Neural progenitor cell (in vitro differentiated cells): ENCODE data around the gene CRHR2. TPM values are rescaled to one million over a fixed set of nuclear protein-coding genes. Genes with fewer than 3 reads are reported as not detected.

Experiments
- DNase-seq: peaks from one replicate; pipeline ENCODE4 v3.0.0-alpha.2; 2016; ENCODE audit warnings: low spot score
- H2AFZ ChIP-seq: fragments of 200-600 bp; sonication (generic); replicated peaks from 2 replicates; pipeline ENCODE4 v1.6.1; 2016; ENCODE audit warnings: antibody characterized with exemption
- H3F3A ChIP-seq: fragments of 200-600 bp; sonication (generic); 2 replicates; pipeline ENCODE4 v1.6.1; 2016; ENCODE audit warnings: antibody characterized with exemption, low read depth
- H3K27ac ChIP-seq: fragments of 200-600 bp; sonication (generic); 2 replicates; pipeline ENCODE4 v1.5.1; 2016; ENCODE audit warnings: mild to moderate bottlenecking
- H3K27me3 ChIP-seq: fragments of 200-600 bp; sonication (generic); 2 replicates; pipeline ENCODE4 v1.6.1; 2016; ENCODE audit warnings: mild to moderate bottlenecking, moderate library complexity
- H3K36me3 ChIP-seq: fragments of 200-600 bp; sonication (generic); 2 replicates; pipeline ENCODE4 v1.5.1; 2016
- H3K4me1 ChIP-seq: fragments of 200-600 bp; sonication (generic); 2 replicates; pipeline ENCODE4 v1.6.1; 2016; ENCODE audit warnings: mixed run types
- H3K4me2 ChIP-seq: fragments of 200-600 bp; sonication (generic); 2 replicates; pipeline ENCODE4 v1.6.1; 2016
- H3K4me3 ChIP-seq: fragments of 200-600 bp; sonication (generic); 2 replicates; pipeline ENCODE4 v1.5.1; 2016
- H3K79me2 ChIP-seq: fragments of 200-600 bp; sonication (generic); 2 replicates; pipeline ENCODE4 v1.6.1; 2016; ENCODE audit warnings: low read depth
- H3K9ac ChIP-seq: fragments of 200-600 bp; sonication (generic); 2 replicates; pipeline ENCODE4 v1.6.1; 2016
- H3K9me3 ChIP-seq: fragments of 200-600 bp; sonication (generic); 2 replicates; pipeline ENCODE4 v1.5.1; 2016; ENCODE audit warnings: low read depth
- H4K20me1 ChIP-seq: fragments of 200-600 bp; sonication (generic); 2 replicates; pipeline ENCODE4 v1.6.1; 2016; ENCODE audit warnings: low read depth
- H3K27ac Mint-ChIP-seq: 3 replicates; pipeline ENCODE4 v1.8.0; 2021; ENCODE audit warnings: mixed read lengths
- H3K27me3 Mint-ChIP-seq: 2 replicates; pipeline ENCODE4 v1.8.0; 2022; ENCODE audit warnings: low read depth, mild to moderate bottlenecking, inconsistent platforms, moderate library complexity, mixed read lengths; ENCODE audit not compliant: insufficient read depth
- H3K36me3 Mint-ChIP-seq: 3 replicates; pipeline ENCODE4 v1.8.0; 2021; ENCODE audit warnings: mixed read lengths
- H3K4me1 Mint-ChIP-seq: 3 replicates; pipeline ENCODE4 v1.8.0; 2021; ENCODE audit warnings: mixed read lengths
- H3K4me3 Mint-ChIP-seq: 3 replicates; pipeline ENCODE4 v1.8.0; 2021; ENCODE audit warnings: mild to moderate bottlenecking, moderate library complexity, mixed read lengths
- H3K9me3 Mint-ChIP-seq: 3 replicates; pipeline ENCODE4 v1.8.0; 2020; ENCODE audit warnings: mixed read lengths
- CTCF ChIP-seq: fragments of 200-600 bp; sonication (generic); IDR thresholded peaks from 2 replicates; pipeline ENCODE4 v1.5.1; 2017; ENCODE audit warnings: antibody characterized with exemption, mild to moderate bottlenecking
- EZH2 ChIP-seq: fragments of 200-600 bp; sonication (generic); IDR thresholded peaks from 2 replicates; pipeline ENCODE4 v1.6.1; 2017; ENCODE audit warnings: antibody characterized with exemption, mild to moderate bottlenecking, moderate library complexity
- EZH2phosphoT487 ChIP-seq: fragments of 200-600 bp; sonication (generic); IDR thresholded peaks from 2 replicates; pipeline ENCODE4 v1.6.1; 2017; ENCODE audit warnings: antibody characterized with exemption
- total RNA-seq: library from RNA; depleted of rRNA; stranded (reverse); fragments of >200 nt; gene quantifications from 2 replicates; pipeline ENCODE4 v1.2.3, GENCODE V29; 2015; ENCODE audit warnings: low replicate concordance

Gene CRHR2
- total RNA-seq, 1 donor from 2014 or later: not detected

DNA sequence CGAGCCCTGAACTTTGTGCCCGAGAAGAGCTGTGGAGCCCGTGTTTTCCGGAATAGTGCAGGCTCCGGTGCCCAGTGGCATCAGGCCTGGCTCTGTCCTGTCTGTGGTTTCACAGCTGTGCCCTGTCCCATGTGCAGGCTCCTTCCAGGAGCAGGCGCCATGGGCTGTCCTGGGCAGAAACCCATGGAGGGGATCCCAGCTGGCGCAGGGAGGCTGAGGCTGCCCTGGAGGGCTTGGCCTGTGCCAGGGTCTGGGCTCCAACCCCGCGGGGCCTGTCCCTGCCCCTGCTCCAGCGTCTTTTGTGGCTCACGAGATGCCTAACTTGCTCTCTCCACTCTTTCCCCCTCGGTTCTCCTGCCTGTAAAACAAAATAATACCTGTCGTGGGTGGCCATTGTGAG is 23.3 kb upstream of the CRHR2 start:
- no peaks in the 10 kb centered on the region for H3K79me2 ChIP-seq
- peaks cover 5% of the 10 kb centered on the region for H3K27me3 Mint-ChIP-seq
- no peak overlapping the region for H3K9ac ChIP-seq
- H4K20me1 ChIP-seq: no peaks in the 10 kb centered on the region
- peaks cover 14% of the 10 kb centered on the region for H3K4me1 Mint-ChIP-seq
- H3K36me3 ChIP-seq: no peaks in the 10 kb centered on the region
- no peak overlapping the region for H3K4me2 ChIP-seq
- H3K36me3 Mint-ChIP-seq: no peaks in the 10 kb centered on the region
- DNase-seq: no peak
- no peaks in the 10 kb centered on the region for H3K27me3 ChIP-seq
- no peak overlapping the region for H2AFZ ChIP-seq
- H3F3A ChIP-seq: no peaks in the 10 kb centered on the region
- no peaks in the 10 kb centered on the region for H3K9me3 ChIP-seq
- no peak overlapping the region for H3K4me3 Mint-ChIP-seq
- no peak overlapping the region for H3K27ac ChIP-seq
- no peak for TF ChIP-seq EZH2phosphoT487
- TF ChIP-seq EZH2: no peak
- TF ChIP-seq CTCF: no peak
- H3K4me1 ChIP-seq: peaks cover 7% of the 10 kb centered on the region
- no peak overlapping the region for H3K4me3 ChIP-seq
- H3K27ac Mint-ChIP-seq: no peak overlapping the region
- H3K9me3 Mint-ChIP-seq: no peaks in the 10 kb centered on the region

- H3K4me1 ChIP-seq: peaks cover 13% of the 10 kb centered on the region
- H3K9ac ChIP-seq: no peak overlapping the region
- no peaks in the 10 kb centered on the region for H3K36me3 ChIP-seq
- H2AFZ ChIP-seq: no peak overlapping the region
- no peak overlapping the region for H3K4me3 Mint-ChIP-seq
- no peaks in the 10 kb centered on the region for H3K36me3 Mint-ChIP-seq
- no peak overlapping the region for H3K27ac ChIP-seq
- no peak for TF ChIP-seq CTCF
- no peak for TF ChIP-seq EZH2
- no peak for TF ChIP-seq EZH2phosphoT487
- DNase-seq: no peak
- no peak overlapping the region for H3K4me3 ChIP-seq
- H3K27me3 Mint-ChIP-seq: peaks cover 5% of the 10 kb centered on the region
- H3F3A ChIP-seq: no peaks in the 10 kb centered on the region
- no peaks in the 10 kb centered on the region for H3K9me3 Mint-ChIP-seq
- no peaks in the 10 kb centered on the region for H4K20me1 ChIP-seq
- no peak overlapping the region for H3K4me2 ChIP-seq
- no peak overlapping the region for H3K27ac Mint-ChIP-seq
- peaks cover 15% of the 10 kb centered on the region for H3K4me1 Mint-ChIP-seq
- no peaks in the 10 kb centered on the region for H3K9me3 ChIP-seq
- no peaks in the 10 kb centered on the region for H3K27me3 ChIP-seq
- H3K79me2 ChIP-seq: no peaks in the 10 kb centered on the region
Measured at GRCh38 chr7:30705008-30705407, 22.8 kb upstream of the CRHR2 start.

DNA sequence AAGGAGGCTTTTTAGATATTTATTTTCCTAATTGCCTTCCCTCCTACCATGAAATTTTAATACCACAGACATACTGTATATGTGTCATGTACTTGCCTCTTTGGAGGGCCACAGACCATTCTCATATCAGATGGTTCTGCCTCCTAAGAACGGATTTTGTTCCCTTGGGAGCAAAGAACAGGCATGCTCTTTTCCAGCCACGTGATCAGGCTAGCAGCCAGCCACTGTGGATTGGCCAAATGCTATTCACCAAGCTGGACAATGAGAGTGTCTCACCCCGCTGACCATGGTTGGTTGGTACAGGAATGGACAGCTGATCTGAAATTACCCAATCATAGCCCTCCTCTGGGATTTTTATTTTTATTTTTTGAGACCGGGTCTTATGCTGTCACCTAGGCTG is 21.5 kb upstream of the CRHR2 start:
- Mint-ChIP-seq H3K4me1 (peaks cover 14% of the 10 kb centered on the region), H3K27me3 (peaks cover 5% of the 10 kb centered on the region), H3K36me3 (no peaks in the 10 kb centered on the region), H3K9me3 (no peaks in the 10 kb centered on the region), H3K27ac (no peak overlapping the region), H3K4me3 (no peak overlapping the region)
- Histone ChIP-seq H3K27ac (no peak overlapping the region), H3K4me3 (no peak overlapping the region), H3K9me3 (no peaks in the 10 kb centered on the region), H3K36me3 (no peaks in the 10 kb centered on the region), H4K20me1 (no peaks in the 10 kb centered on the region), H3K4me1 (peaks cover 13% of the 10 kb centered on the region), H3K9ac (no peak overlapping the region), H2AFZ (no peak overlapping the region), H3K79me2 (no peaks in the 10 kb centered on the region), H3K4me2 (no peak overlapping the region), H3F3A (no peaks in the 10 kb centered on the region), H3K27me3 (no peaks in the 10 kb centered on the region)
- TF ChIP-seq EZH2 (no peak), EZH2phosphoT487 (no peak), CTCF (no peak)
- no peak for DNase-seq

- Mint-ChIP-seq H3K36me3 (no peaks in the 10 kb centered on the region), H3K27ac (peak overlapping the region; percentile 84), H3K4me3 (no peak overlapping the region), H3K9me3 (no peaks in the 10 kb centered on the region), H3K27me3 (peaks cover 5% of the 10 kb centered on the region), H3K4me1 (peaks cover 14% of the 10 kb centered on the region)
- no peak overlapping the region for H3K27ac ChIP-seq
- H3K36me3 ChIP-seq: no peaks in the 10 kb centered on the region
- H3K4me3 ChIP-seq: no peak overlapping the region
- H3K79me2 ChIP-seq: no peaks in the 10 kb centered on the region
- no peaks in the 10 kb centered on the region for H3K9me3 ChIP-seq
- no peaks in the 10 kb centered on the region for H4K20me1 ChIP-seq
- H3K4me2 ChIP-seq: no peak overlapping the region
- H2AFZ ChIP-seq: no peak overlapping the region
- H3K27me3 ChIP-seq: no peaks in the 10 kb centered on the region
- peaks cover 13% of the 10 kb centered on the region for H3K4me1 ChIP-seq
- H3F3A ChIP-seq: no peaks in the 10 kb centered on the region
- TF ChIP-seq EZH2phosphoT487 (no peak), EZH2 (no peak), CTCF (peak; percentile 17)
- DNase-seq: no peak
- H3K9ac ChIP-seq: no peak overlapping the region
Measured at GRCh38 chr7:30702200-30702599, 19.9 kb upstream of the CRHR2 start.
